ENCODE results near the gene KRT10. TPM values are rescaled to one million over a fixed set of nuclear protein-coding genes. Genes with fewer than 3 reads are reported as not detected.

The KRT10 gene
- total RNA-seq, 2 experiments from 2014 or later, result 19.2 to 33.7 TPM

DNA sequence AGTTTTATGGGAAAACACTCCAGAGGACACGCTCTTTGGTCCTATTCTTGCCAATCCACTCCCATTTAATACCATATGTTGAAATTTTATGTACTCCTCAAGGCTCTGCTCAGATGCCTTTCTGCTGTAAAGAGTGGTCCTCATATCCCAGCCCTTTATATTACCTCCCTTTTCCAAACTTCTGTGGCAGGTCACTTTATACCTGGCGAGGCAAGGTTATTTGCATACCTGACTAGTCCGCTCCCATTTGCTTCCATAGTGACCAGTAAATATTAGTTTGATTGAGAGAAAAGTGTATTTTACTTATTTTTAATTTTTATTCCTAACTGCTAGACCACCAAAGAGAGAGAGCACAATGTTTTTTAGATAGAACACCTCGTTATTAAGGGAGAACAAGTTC, 27.3 kb upstream of the KRT10 start:
- no peak overlapping the region for H3K27ac Mint-ChIP-seq
- CTCF ChIA-PET, result interaction anchor here (1.3 kb wide), 1 partner anchor 813 kb away, joined by 3 read pairs; no protein-coding TSS in a partner anchor
- no peaks in the 10 kb centered on the region for H3K4me1 Mint-ChIP-seq
- H3K9me3 Mint-ChIP-seq (ENCODE audit: low read depth), result no peaks in the 10 kb centered on the region
- H3K36me3 Mint-ChIP-seq, result no peaks in the 10 kb centered on the region
- H3K27me3 Mint-ChIP-seq, result peaks cover 44% of the 10 kb centered on the region
- DNase-seq, result no peak
- no peak overlapping the region for H3K4me3 Mint-ChIP-seq
- no peak for ATAC-seq

- no peak overlapping the region for H3K27ac Mint-ChIP-seq
- H3K4me3 Mint-ChIP-seq, result no peak overlapping the region
- H3K36me3 Mint-ChIP-seq, result no peaks in the 10 kb centered on the region
- ATAC-seq (no peak), DNase-seq (no peak)
- H3K27me3 Mint-ChIP-seq, result peaks cover 46% of the 10 kb centered on the region
- H3K9me3 Mint-ChIP-seq (ENCODE audit: low read depth), result no peaks in the 10 kb centered on the region
- CTCF ChIA-PET, result interaction anchor here (1.1 to 1.3 kb wide), 2 partner anchors 800 to 814 kb away, joined by 3 read pairs; no protein-coding TSS in a partner anchor
- no peaks in the 10 kb centered on the region for H3K4me1 Mint-ChIP-seq
Measured at GRCh38 chr17:40848583-40849235, 26.3 kb upstream of the KRT10 start.

DNA sequence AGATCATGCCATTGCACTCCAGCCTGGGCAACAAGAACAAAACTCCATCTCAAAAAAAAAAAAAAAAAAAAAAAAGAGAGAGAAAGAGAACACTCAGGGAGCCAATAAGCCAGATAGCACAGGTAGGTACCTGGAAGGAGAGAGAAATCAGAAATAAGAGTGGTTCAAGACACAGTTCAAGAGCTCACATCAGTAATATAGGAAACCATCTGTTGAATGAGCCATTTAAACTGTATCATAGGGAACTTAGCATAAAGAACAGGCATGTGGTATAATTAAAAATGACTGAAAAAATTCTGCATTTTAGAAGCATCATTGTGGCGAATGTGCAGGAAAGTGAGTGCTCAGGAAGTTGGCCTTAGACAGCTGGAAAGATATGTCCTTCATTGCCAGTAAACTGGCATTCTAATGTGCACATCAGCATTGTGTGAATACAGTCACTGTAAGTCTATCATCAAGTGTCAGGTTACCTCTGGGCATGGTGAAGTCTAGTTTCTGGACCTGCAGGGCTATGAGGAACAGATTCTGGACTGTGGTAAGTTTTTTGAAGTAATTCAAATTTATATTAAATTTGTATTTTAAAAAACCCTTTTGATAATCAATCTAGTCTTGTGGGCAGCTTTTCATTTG, 24.2 kb upstream of the KRT10 start:
- CTCF ChIA-PET, result interaction anchor here (0.9 kb wide), 1 partner anchor 39 kb away, joined by 3 read pairs; no protein-coding TSS in a partner anchor

GRCh38 chr17:40844671-40845107, 22.3 kb upstream of the KRT10 start:
- no peak overlapping the region for H3K4me3 Mint-ChIP-seq
- DNase-seq (no peak), ATAC-seq (no peak)
- H3K27me3 Mint-ChIP-seq, result peaks cover 43% of the 10 kb centered on the region
- no peaks in the 10 kb centered on the region for H3K36me3 Mint-ChIP-seq
- H3K9me3 Mint-ChIP-seq (ENCODE audit: low read depth), result no peaks in the 10 kb centered on the region
- CTCF ChIA-PET, result no interaction called here
- peaks cover 2% of the 10 kb centered on the region for H3K4me1 Mint-ChIP-seq
- H3K27ac Mint-ChIP-seq, result no peak overlapping the region

More for the DNA sequence above, 24.2 kb upstream of the KRT10 start:
- peaks cover 46% of the 10 kb centered on the region for H3K27me3 Mint-ChIP-seq
- peaks cover 2% of the 10 kb centered on the region for H3K4me1 Mint-ChIP-seq
- no peaks in the 10 kb centered on the region for H3K36me3 Mint-ChIP-seq
- H3K27ac Mint-ChIP-seq, result no peak overlapping the region
- H3K9me3 Mint-ChIP-seq (ENCODE audit: low read depth), result no peaks in the 10 kb centered on the region
- no peak overlapping the region for H3K4me3 Mint-ChIP-seq
- DNase-seq (no peak), ATAC-seq (no peak)

DNA sequence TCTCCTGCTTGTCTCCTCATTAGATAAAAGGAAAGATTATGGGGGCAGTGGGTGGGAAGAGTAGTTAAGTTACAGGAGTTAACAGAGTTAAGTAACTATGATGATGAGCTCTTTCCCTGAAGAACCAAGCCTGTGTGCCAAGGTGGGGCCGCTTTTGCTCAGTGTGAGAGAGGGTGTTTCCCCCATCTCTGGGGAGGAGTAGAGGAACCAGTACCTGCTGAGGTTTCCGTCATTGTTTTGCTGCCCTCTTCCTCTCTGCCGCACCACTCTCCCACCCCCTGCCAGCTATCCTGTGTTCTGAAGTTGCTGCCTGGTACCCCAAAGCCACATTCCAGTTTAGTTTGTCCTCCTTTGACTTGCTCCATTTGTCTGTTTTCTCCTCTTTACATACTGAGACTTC, 20.8 kb upstream of the KRT10 start:
- CTCF ChIA-PET, result no interaction called here
- H3K4me3 Mint-ChIP-seq, result no peak overlapping the region
- no peak for ATAC-seq
- H3K9me3 Mint-ChIP-seq (ENCODE audit: low read depth), result no peaks in the 10 kb centered on the region
- no peak for DNase-seq
- no peak overlapping the region for H3K27ac Mint-ChIP-seq
- H3K36me3 Mint-ChIP-seq, result no peaks in the 10 kb centered on the region
- peaks cover 2% of the 10 kb centered on the region for H3K4me1 Mint-ChIP-seq
- peaks cover 39% of the 10 kb centered on the region for H3K27me3 Mint-ChIP-seq

DNA sequence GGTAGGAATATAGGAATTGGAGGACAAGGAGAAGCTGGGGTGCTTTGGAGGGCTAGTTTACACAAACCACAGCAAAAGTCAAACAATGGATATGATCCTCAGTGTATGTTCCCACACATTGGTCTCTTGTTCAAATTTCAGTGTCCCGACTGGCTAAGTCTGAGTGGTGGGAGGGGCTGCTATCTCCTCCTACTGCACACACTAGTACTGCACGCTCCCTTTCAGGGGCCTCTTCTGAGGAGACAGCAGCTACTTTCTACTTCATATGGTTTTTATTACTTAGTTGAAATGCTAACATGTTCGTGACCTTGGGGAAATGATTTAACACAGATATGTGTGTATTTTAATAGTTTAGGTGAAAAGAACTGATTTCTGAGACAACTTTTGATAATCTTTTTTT, 18.8 kb upstream of the KRT10 start:
- Mint-ChIP-seq H3K27ac (no peak overlapping the region), H3K4me1 (peaks cover 2% of the 10 kb centered on the region), H3K9me3 (ENCODE audit: low read depth) (no peaks in the 10 kb centered on the region), H3K36me3 (no peaks in the 10 kb centered on the region), H3K27me3 (peaks cover 28% of the 10 kb centered on the region), H3K4me3 (no peak overlapping the region)
- CTCF ChIA-PET, result no interaction called here
- DNase-seq (no peak), ATAC-seq (no peak)

DNA sequence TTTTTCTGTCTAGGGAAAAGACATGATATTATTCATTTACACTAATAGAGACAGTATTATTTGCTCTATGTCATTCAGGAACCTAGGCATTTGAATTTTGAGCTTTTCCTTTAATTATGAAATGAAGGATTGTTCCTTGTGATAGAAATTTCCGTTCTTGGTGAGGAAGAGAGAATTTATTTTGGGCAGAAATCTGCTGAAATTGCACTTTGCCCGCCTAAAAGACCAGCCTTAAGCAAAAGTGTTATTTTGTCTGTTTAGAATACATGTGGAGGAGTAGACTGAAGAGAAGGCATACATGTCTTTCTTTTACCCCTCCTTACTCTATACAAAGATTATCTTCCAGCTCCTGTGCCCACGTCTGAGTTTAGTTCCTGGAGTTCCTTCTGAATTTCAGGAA, 16.8 kb upstream of the KRT10 start:
- H3K27ac Mint-ChIP-seq, result no peak overlapping the region
- peaks cover 2% of the 10 kb centered on the region for H3K4me1 Mint-ChIP-seq
- no peak overlapping the region for H3K4me3 Mint-ChIP-seq
- DNase-seq (no peak), ATAC-seq (no peak)
- peaks cover 11% of the 10 kb centered on the region for H3K27me3 Mint-ChIP-seq
- H3K36me3 Mint-ChIP-seq, result peaks cover 8% of the 10 kb centered on the region
- no peaks in the 10 kb centered on the region for H3K9me3 Mint-ChIP-seq (ENCODE audit: low read depth)
- CTCF ChIA-PET, result no interaction called here

DNA sequence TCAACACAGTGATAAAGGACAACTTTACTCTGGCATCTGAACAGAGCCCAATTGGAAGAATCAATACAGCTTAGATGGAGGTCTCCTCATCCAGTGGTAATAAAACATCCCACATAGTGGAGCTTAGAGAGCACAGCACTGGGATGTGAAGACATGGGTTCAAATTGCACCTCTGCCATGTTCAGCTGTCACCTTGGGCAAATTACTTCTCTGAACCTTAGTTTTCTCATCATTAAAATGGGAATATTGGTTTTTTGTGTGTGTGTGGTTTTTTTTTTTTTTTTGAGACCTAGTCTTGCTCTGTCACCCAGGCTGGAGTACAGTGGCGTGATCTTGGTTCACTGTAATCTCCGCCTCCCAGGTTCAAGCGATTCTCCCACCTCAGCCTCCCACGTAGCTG, 13.6 kb upstream of the KRT10 start:
- ATAC-seq (no peak), DNase-seq (no peak)
- Mint-ChIP-seq H3K27me3 (peaks cover 3% of the 10 kb centered on the region), H3K4me1 (peaks cover 9% of the 10 kb centered on the region), H3K4me3 (no peak overlapping the region), H3K36me3 (peaks cover 9% of the 10 kb centered on the region), H3K27ac (no peak overlapping the region), H3K9me3 (ENCODE audit: low read depth) (no peaks in the 10 kb centered on the region)
- CTCF ChIA-PET, result interaction anchor here (0.7 to 1.3 kb wide), 2 partner anchors 20 to 172 kb away, joined by 3 to 4 read pairs; no protein-coding TSS in a partner anchor

- Mint-ChIP-seq H3K9me3 (ENCODE audit: low read depth) (no peaks in the 10 kb centered on the region), H3K27ac (no peak overlapping the region), H3K4me3 (no peak overlapping the region), H3K36me3 (peaks cover 9% of the 10 kb centered on the region), H3K4me1 (peaks cover 9% of the 10 kb centered on the region), H3K27me3 (no peaks in the 10 kb centered on the region)
- DNase-seq, result no peak
- CTCF ChIA-PET, result no interaction called here
- no peak for ATAC-seq
Measured at GRCh38 chr17:40833882-40834281, 11.5 kb upstream of the KRT10 start.

GRCh38 chr17:40832840-40833239, 10.4 kb upstream of the KRT10 start:
- no peak overlapping the region for H3K4me3 Mint-ChIP-seq
- H3K27ac Mint-ChIP-seq, result no peak overlapping the region
- H3K4me1 Mint-ChIP-seq, result peaks cover 11% of the 10 kb centered on the region
- no peaks in the 10 kb centered on the region for H3K9me3 Mint-ChIP-seq (ENCODE audit: low read depth)
- no peak for DNase-seq
- H3K27me3 Mint-ChIP-seq, result no peaks in the 10 kb centered on the region
- H3K36me3 Mint-ChIP-seq, result peaks cover 11% of the 10 kb centered on the region
- CTCF ChIA-PET, result interaction anchor here (1.0 to 2.3 kb wide), 4 partner anchors 14 to 830 kb away, joined by 3 to 8 read pairs (median 4); no protein-coding TSS in a partner anchor
- ATAC-seq, result no peak

GRCh38 chr17:40830085-40830776, 7.8 kb upstream of the KRT10 start:
- Mint-ChIP-seq H3K4me1 (peaks cover 18% of the 10 kb centered on the region), H3K4me3 (no peak overlapping the region), H3K36me3 (peaks cover 8% of the 10 kb centered on the region), H3K27ac (no peak overlapping the region), H3K9me3 (ENCODE audit: low read depth) (no peaks in the 10 kb centered on the region), H3K27me3 (no peaks in the 10 kb centered on the region)
- ATAC-seq, result no peak
- no peak for DNase-seq
- CTCF ChIA-PET, result interaction anchor here (1.2 kb wide), 1 partner anchor 12 kb away, joined by 3 read pairs; no protein-coding TSS in a partner anchor

GRCh38 chr17:40828454-40829044, 6.1 kb upstream of the KRT10 start:
- CTCF ChIA-PET, result no interaction called here
- Mint-ChIP-seq H3K27me3 (no peaks in the 10 kb centered on the region), H3K27ac (no peak overlapping the region)

GRCh38 chr17:40827746-40828453, 5.5 kb upstream of the KRT10 start:
- H3K27me3 Mint-ChIP-seq, result no peaks in the 10 kb centered on the region
- H3K27ac Mint-ChIP-seq, result peak overlapping the region; percentile 43
- peak overlapping the region; percentile 4 for H3K4me3 Mint-ChIP-seq
- ATAC-seq (peak; percentile 47), DNase-seq (no peak)
- H3K9me3 Mint-ChIP-seq (ENCODE audit: low read depth), result no peaks in the 10 kb centered on the region
- peaks cover 20% of the 10 kb centered on the region for H3K4me1 Mint-ChIP-seq
- H3K36me3 Mint-ChIP-seq, result peaks cover 2% of the 10 kb centered on the region
- CTCF ChIA-PET, result interaction anchor here (0.8 kb wide), 1 partner anchor 835 kb away, joined by 3 read pairs; no protein-coding TSS in a partner anchor

More at GRCh38 chr17:40828454-40829044, 6.1 kb upstream of the KRT10 start:
- Mint-ChIP-seq H3K36me3 (peaks cover 3% of the 10 kb centered on the region), H3K9me3 (ENCODE audit: low read depth) (no peaks in the 10 kb centered on the region), H3K4me3 (no peak overlapping the region), H3K4me1 (peaks cover 25% of the 10 kb centered on the region)
- ATAC-seq, result no peak
- no peak for DNase-seq

All from activated CD8-positive, alpha-beta memory T cell treated with anti-CD3 and anti-CD28 coated beads, Interleukin-2, amount 10 ng/mL, durations not matched to agents 7 days and 5 days (primary cell).